GM15510 (cell line): ENCODE data around the gene NOS1AP.

ENCODE experiments used
- POLR2A ChIP-seq: IDR thresholded peaks from 3 replicates; pipeline ENCODE4 v1.6.1; 2011; ENCODE audit warnings: borderline replicate concordance; ENCODE audit not compliant: insufficient read length; ENCODE audit errors: extremely low read depth

NOS1AP gene

DNA sequence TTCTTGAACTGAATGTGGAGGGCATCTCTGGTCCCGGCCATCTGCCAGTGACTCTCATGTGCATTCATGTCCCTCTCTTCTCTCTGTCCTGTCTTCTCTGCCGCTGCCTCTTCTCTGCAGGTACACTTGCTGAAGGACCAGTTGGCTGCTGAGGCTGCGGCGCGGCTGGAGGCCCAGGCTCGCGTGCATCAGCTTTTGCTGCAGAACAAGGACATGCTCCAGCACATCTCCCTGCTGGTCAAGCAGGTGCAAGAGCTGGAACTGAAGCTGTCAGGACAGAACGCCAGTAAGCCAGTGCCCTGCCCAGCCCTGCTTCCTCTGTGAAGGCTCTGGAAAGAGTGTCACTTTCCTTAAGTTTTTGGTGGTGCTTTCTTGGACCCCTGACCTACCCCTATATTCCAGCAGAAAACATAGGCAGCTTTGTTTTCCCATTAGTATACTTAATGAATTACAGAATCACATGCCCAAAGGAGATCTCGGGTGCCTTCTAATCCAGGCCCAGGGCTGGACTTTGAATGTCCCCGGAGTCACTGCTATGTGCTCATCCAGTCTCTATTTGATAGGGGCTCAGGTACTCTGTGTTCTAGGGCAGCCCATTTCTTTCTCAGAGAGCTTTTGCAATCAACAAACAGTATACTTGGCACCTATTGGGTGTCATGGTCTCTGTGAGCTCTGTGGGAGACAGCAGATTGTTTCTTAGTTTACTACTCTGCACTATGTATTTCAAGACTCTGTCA lies 296.0 kb downstream of the NOS1AP start:
- no peak for TF ChIP-seq POLR2A

GRCh38 chr1:162366149-162366548 lies 296.7 kb downstream of the NOS1AP start:
- no peak for TF ChIP-seq POLR2A

DNA sequence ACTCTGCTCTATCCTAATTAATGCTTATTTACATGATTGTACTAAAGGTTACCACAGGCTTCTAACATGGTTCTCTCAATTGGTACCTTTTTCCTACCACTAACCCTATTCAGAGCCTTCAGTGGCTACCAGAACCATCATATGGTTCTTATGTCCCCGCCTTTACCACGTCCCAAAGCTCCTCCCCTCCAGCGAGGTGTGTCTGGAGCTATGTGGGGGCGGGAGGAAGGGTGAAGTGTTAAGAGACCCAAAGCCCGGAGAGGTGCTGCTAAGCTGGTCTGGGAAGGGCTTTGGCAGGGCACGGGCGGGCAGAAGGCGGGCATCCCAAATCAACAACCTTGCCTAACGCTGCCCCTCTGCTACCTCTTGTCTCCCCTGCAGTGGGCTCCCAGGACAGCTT lies 297.2 kb downstream of the NOS1AP start:
- no peak for TF ChIP-seq POLR2A

- no peak for TF ChIP-seq POLR2A
These were observed 297.6 kb downstream of the NOS1AP start for GRCh38 chr1:162367073-162367472.

- TF ChIP-seq POLR2A = no peak
These were observed 298.3 kb downstream of the NOS1AP start for GRCh38 chr1:162367772-162368171.

GRCh38 chr1:162368451-162368850 lies 299.0 kb downstream of the NOS1AP start:
- no peak for TF ChIP-seq POLR2A

GRCh38 chr1:162369571-162369970 lies 300.1 kb downstream of the NOS1AP start:
- no peak for TF ChIP-seq POLR2A

DNA sequence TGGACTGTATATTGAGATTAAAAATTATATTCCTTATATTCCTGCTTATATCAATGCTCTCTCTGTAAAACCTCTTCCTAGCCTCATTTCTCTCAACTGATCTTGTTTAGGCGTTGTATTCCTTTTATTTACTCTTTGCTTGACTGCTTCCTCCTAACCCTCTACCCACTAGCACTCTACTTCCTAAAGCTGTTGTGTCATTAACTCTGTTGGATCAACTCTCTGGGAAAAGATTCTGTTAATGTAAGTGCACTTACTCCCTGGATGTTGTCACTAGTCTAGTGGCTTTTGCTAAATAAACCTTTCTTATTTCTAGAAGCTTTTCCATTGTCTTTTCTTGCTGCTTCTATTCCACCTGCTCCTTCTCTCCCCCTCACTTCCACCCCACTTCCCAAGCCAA lies 300.7 kb downstream of the NOS1AP start:
- no peak for TF ChIP-seq POLR2A

DNA sequence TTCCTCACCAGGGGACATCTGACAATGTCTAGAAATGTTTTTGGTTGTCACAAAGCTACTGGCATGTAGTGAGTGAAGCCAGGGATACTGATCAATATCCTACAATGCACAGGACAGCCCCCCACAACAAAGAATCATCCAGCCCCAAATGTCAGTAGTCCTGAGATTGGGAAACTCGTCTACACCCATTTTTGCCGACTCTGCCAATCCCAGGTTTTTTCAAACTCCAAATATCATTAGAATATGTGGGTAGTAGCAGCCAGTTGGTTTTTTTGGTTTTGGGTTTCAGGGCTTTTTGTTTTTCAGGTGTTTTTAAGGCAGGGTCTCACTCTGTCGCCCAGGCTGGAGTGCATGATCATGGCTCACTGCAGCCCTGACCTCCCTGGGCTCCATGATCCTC lies 301.2 kb downstream of the NOS1AP start:
- no peak for TF ChIP-seq POLR2A

GRCh38 chr1:162371611-162372010 lies 302.1 kb downstream of the NOS1AP start:
- TF ChIP-seq POLR2A = no peak

DNA sequence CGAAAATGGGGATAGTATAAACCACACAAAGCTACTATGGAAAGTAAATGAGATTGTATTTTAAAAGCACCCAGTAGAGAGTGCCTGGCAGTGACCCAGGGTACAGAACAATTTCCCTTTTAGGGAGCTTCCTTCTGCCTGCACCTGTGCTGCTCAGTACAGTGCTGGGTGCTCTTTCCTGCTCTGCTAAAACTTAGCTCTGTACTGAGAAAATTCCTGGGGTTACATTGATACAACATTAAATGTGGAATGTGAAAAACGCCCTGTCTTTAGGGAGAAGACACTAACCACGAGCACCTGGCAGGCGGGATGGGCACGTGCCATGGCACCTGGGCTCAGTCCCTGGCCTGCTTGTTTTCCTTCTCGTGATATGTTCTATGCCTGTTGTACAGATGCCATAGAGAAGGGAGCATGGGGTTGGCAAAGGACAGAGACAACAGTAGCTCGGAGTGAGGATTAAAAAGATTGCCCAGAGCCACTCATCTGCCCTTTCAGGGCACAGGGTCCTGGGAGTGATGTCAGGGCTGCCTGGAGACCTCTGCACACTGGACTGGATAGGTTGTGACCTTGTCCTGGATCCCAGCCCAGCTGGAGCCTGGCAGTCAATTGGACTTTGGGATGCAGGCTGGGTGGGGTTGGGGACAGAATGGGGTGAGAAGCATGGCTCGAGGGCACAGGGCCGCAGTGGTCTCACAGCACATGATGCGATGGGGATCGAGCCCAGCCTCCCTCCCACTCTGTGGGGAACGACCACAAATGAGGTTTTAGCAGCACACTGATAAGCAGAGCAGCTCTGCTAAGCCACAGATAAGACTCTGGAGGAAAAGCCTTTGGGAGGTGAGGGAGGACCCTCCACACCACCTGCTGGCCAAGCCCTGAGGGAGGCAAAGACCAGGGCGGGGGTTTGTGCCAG lies 302.9 kb downstream of the NOS1AP start:
- no peak for TF ChIP-seq POLR2A

GRCh38 chr1:162373072-162373427 lies 303.6 kb downstream of the NOS1AP start:
- TF ChIP-seq POLR2A = no peak

- no peak for TF ChIP-seq POLR2A
These were observed 304.2 kb downstream of the NOS1AP start for GRCh38 chr1:162373541-162374260.

DNA sequence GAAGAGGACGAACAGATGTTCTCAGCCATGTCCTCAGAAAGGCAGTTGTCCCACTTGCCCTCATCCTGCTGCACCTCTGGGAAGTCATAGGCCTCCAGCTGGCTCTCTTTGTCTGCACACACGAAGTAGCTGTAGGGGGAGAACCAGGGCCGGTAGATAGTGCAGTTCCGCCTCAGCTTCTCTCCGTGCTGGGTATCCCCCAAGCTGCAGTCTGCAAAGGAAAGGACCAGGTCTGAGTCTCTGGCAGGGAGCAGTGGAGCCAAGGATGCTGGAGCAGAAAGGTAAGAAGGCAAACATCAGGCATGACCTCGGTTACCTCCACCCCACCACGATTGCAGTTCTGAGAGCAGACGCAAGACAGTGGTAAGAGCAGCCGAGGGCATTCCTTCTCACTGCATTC lies 304.9 kb downstream of the NOS1AP start:
- no peak for TF ChIP-seq POLR2A

GRCh38 chr1:162375463-162375862 lies 306.0 kb downstream of the NOS1AP start:
- TF ChIP-seq POLR2A = no peak
